DMS53 treated with DMSO at 0.1 percent for 48 hours (cell line): ENCODE measurements around the gene AMZ1.
"Not testable (repeated sequence)": the region's sequence is repeated elsewhere in the genome, so short reads cannot be mapped to it uniquely, and the experiment has no call there.

Experiments used
- DNase-seq: peaks from one replicate; lab custom pipeline; 2025; ENCODE audit not compliant: unreplicated experiment; lab: John Stamatoyannopoulos, UW

AMZ1 gene

DNA sequence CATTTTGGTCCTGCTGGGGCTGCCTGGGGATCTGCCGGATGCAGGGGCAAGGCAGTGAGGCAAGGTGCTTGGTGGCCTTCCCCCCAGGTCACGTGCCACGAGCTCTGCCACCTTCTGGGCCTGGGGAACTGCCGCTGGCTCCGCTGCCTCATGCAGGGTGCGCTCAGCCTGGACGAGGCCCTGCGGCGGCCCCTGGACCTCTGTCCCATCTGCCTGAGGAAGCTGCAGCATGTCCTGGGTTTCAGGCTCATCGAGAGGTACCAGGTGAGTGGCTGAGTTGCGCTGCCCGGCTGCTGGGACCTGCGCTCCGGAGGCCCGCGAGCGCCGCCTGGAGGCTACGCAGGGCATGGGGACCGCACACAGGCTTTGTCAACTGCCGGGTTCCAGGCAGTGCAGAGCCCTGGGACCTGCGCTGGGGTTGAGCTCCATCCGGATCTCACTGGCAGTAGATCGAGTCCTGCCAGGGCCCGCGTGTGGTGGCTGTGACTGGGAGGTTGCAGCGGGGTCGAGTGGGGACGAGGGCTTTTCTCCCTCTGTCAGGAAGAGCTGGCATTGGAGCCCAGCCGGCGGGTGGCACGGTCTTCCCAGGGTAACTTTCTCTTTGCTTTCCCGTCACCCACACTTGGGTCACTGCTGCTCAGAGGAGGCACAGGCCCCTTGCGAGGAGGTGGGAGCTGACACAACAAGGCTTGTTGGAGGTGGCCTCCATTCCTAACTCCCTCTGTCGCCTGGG, 21.7 kb downstream of the AMZ1 start:
- DNase-seq, result peak; percentile 75

GRCh38 chr7:2710286-2710655, 22.3 kb downstream of the AMZ1 start:
- no peak for DNase-seq

DNA sequence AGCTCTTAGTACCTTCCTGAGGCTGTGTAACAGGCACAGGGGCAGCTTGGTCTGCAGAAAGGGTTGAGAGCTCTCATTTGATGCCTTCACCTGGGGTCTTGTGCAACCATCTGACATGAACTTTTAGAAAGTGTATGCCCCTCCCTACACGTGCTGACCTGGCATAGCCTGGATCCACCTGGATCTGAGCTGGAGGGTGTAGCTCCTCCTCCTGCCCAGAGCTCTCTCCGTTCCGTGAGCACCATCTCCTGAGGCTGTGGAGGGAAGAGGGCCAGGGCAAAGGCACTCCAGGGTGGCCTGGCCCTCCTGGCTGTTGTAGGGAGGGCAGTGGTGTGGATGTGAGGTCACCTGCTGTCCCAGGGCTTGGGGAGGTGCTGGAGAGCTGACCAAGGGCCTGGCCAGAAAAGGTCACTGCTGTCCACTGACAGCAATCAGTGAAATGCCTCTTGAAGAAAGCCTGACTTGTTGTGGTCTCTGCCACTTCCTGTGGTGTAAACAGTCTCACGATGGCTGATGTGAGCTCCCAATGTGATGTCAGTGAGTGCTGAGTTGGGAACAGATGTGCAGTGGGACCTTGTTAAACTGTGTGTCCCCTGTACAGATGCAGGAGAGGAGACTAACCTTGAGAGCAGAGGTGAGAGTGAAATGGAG, 23.0 kb downstream of the AMZ1 start:
- no peak for DNase-seq

- no peak for DNase-seq
These were observed 24.1 kb downstream of the AMZ1 start for GRCh38 chr7:2711895-2712675.

DNA sequence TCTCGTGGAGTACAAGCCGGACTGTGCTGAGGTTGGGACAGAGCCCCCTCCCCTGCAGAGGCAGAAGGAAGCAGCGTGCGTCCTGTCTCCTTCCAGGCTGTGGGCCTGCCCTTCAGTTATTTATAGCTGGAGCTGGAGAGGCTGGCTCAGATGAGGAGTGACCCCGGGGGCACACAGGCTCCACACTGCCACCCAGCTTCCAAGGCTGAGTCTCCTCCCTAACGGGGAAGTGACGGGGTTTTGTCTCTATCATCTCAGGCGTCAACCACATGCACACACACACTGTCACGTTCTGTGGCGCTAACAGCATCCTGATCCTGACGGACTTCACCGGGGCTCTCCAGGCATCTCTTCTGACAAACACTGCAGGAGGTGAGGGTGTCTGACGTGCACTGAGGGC, 25.4 kb downstream of the AMZ1 start:
- DNase-seq, result no peak

GRCh38 chr7:2713978-2714377, 26.0 kb downstream of the AMZ1 start:
- DNase-seq, result no peak

DNA sequence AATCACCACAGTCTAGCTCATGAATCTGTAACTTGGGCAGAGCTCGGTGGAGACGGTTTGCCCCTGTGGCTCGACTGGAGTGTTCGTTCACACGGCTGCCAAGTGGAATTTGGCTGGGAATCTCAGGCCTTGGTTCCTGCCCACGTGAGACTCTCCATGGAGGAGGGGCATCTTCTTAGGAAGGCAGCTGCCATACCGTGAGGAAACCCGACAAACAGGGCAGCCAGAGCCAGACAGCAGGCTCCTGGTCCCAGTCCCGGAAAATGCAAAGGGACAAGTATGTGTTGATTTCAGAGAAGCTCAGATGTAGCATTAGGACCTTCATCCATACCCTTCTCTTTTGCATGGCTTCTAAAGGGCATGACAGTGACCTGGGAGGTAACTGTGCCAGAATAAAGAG, 26.6 kb downstream of the AMZ1 start:
- no peak for DNase-seq

GRCh38 chr7:2715341-2716231, 27.6 kb downstream of the AMZ1 start:
- DNase-seq, result no peak

GRCh38 chr7:2716488-2716887, 28.5 kb downstream of the AMZ1 start:
- DNase-seq, result no peak

DNA sequence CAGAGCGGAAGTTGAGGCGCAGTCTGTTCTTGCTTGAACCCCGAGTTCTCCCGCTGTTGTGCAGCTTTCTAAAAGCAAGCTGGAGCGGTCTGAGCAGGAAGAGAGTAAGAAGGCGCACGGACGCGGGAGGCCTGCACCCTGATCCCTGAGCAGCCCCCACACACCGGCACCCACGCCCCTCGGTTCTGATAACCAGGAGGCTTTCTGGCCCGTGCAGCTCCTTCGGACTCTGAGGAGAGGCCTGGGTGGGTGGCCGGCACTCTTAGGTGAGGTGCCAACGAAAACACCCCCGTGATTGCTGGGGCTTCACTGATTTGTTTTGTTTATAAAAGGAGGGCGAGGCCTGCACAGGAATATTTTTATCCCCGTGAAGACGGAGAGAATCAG, 28.9 kb downstream of the AMZ1 start:
- no peak for DNase-seq

DNA sequence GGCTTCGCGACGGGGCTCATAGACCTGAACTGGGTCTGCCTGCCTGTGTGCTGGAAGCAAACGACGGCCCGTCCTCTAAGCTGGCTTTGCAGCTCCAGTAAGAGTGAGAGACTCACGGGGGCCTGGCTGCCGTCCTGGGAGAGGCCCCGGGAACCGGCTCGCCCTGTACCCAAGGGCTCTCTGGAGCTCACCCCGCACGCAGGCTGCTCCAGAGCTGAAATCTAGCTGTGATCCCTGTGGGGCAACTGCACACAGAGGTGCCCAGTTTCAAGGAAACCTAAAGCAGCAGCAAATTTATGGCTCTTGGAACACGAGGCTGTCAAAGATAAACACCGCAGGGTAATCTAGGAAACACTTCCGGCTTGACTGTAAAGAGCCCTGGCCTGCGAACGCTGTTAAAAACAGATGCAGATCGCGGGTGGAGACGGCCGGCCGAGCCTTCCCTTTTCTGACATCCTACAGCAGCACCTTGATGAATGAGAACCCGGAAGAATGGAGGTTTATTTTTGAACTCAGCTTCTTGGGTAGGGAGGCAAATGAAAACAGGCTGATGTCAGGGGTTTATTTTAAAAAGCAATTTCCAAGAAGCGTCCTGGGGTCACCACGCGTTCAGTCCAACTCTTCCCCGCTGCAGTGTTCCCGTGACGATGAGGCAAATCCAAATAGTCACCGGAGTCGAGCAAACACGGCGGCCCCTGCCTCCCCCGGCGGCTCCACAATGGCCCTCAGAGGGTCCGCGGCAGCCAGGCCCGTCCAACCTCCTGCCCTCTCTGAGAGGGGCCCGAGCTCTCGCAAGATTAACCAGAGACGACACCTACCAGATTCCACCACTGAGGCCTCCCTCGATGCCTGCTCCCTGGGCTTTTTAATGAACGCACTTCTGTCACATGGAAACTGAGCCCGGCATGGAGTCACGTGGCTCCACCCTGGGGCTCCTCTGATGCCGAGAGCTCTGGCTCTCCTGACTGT, 29.6 kb downstream of the AMZ1 start:
- DNase-seq, result no peak

DNA sequence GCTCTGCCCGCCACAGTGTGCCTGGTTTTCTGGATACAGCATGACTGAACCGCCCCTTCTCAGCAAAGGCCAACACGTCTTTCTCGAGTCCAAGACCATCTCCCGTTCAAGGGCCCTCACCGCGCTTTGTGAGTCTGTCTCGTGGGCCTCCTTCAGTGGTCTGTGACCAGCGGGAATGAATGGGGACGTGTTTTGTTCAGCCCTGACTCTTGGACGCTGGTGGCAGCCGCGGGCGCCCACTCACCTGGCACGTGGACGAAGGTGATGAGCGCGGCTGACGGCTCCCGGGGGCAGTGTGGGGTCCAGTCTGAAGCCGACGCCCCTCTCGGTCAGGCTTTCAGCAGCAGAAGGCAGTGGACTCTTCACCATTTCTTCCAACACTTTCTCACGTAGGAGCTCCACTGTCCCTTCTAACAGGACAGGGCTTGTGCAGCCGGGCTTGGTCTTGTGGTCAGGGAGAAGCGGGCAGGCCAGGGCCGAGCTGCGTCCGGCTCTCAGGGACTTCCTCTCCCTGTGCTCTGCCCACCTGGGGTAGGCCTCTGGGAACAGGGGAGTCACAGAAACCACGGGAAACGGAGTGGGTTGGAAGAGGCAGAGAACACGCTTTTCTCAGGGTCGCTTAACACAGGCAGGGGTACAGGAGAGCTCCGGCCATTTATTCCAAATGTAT, 30.4 kb downstream of the AMZ1 start:
- no peak for DNase-seq

DNA sequence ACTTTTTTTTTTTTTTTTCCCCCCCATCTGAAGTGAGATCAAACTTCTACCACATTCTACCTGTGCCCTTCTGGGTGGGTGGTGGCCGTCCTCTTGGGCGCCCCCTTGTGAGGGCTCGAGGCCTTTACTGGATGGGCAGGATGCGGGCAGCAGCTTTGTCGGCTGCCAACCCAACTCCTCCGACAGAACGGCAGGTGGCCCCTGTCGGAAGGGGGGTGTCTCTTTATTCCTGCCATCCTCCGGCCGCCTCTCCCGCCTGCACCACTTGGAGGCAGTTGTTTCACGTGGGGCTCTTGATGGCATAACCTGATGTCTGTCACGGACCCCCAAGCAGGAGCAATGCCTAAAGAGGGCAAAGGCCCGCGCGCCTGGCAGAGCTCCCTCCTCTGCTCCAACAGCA, 31.0 kb downstream of the AMZ1 start:
- DNase-seq, result no peak

GRCh38 chr7:2720024-2720423, 32.0 kb downstream of the AMZ1 start:
- DNase-seq, result no peak

- no peak for DNase-seq
These were observed 33.8 kb downstream of the AMZ1 start for GRCh38 chr7:2721842-2722241.

GRCh38 chr7:2722591-2722990, 34.6 kb downstream of the AMZ1 start:
- DNase-seq, result no peak

- DNase-seq, result no peak
These were observed 35.3 kb downstream of the AMZ1 start for GRCh38 chr7:2723138-2723850.

DNA sequence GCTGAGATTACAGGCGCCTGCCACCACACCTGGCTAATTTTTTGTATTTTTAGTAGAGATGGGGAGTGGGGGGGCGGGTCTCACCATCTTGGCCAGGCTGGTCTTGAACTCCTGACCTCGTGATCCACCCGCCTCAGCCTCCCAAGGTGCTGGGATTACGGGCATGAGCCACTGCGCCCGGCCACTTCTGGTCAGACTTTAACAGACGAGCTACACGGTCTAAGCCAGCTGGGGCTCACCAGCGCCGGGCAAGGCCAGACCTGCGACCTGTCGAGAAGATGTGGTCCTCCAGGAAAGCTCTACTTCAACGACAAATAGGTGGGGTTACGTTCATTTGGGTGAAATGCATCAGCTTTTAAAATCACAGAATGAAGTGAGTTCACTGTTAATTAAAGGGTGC, 36.0 kb downstream of the AMZ1 start:
- not testable (repeated sequence) for DNase-seq
